Liver (tissue), 9 donors: ENCODE results near the gene SERPIND1. TPM values are rescaled to one million over a fixed set of nuclear protein-coding genes. Genes with fewer than 3 reads are reported as not detected.

Source experiments
- DNase-seq: peaks from one replicate; pipeline ENCODE4 v3.0.0-alpha.2; 2017; ENCODE audit warnings: low spot score
- H3K27ac ChIP-seq, 2 donors: one replicate each; pipeline ENCODE4 v1.7.0; 2013; ENCODE audit warnings: inconsistent platforms in 2 of 2, low read length in 2 of 2, control low read depth in 1 of 2, low read depth in 1 of 2, mild to moderate bottlenecking in 1 of 2
- H3K27me3 ChIP-seq, 4 donors: one replicate each; pipeline versions ENCODE4 v1.6.1 to v1.7.0; 2013; ENCODE audit warnings: low read length in 3 of 4, inconsistent platforms in 1 of 4, mild to moderate bottlenecking in 1 of 4, moderate library complexity in 1 of 4; ENCODE audit not compliant: control insufficient read depth in 4 of 4, insufficient read depth in 4 of 4
- H3K36me3 ChIP-seq, 4 donors: one replicate each; pipeline versions ENCODE4 v1.6.1 to v1.7.0; 2013; ENCODE audit warnings: low read length in 3 of 4, mild to moderate bottlenecking in 3 of 4, low read depth in 1 of 4, moderate library complexity in 1 of 4; ENCODE audit not compliant: control insufficient read depth in 4 of 4, insufficient read depth in 3 of 4
- H3K4me1 ChIP-seq, 4 donors: one replicate each; pipeline versions ENCODE4 v1.6.1 to v1.7.0; 2013; ENCODE audit warnings: low read length in 3 of 4, mild to moderate bottlenecking in 3 of 4, moderate library complexity in 1 of 4; ENCODE audit not compliant: control insufficient read depth in 4 of 4, insufficient read depth in 4 of 4
- H3K4me3 ChIP-seq, 3 donors: one replicate each; pipeline versions ENCODE4 v1.6.1 to v1.7.0; 2013; ENCODE audit warnings: low read length in 3 of 3, control low read depth in 1 of 3, low read depth in 1 of 3, mild to moderate bottlenecking in 1 of 3
- H3K9ac ChIP-seq, 2 donors: one replicate each; pipeline ENCODE4 v1.7.0; 2013; ENCODE audit warnings: low read length in 2 of 2, mild to moderate bottlenecking in 2 of 2, moderate library complexity in 2 of 2, control low read depth in 1 of 2, low read depth in 1 of 2
- H3K9me3 ChIP-seq, 4 donors: one replicate each; pipeline versions ENCODE4 v1.6.1 to v1.7.0; 2013; ENCODE audit warnings: low read length in 3 of 4; ENCODE audit not compliant: control insufficient read depth in 4 of 4
- ATF3 ChIP-seq: IDR thresholded peaks from 2 replicates; pipeline ENCODE4 v1.6.1; 2016; ENCODE audit warnings: antibody characterized with exemption
- CTCF ChIP-seq: fragments of 150-350 bp; IDR thresholded peaks from 2 replicates; pipeline ENCODE4 v1.5.1; 2017; ENCODE audit warnings: improper control_type of control experiment, low read depth, low read length; ENCODE audit not compliant: missing input control
- EGR1 ChIP-seq, 2 donors: IDR thresholded peaks; 2 replicates each; pipeline ENCODE4 v1.6.1; 2016 to 2018; ENCODE audit warnings: antibody characterized with exemption in 2 of 2, low read depth in 2 of 2
- FOXA1 ChIP-seq: IDR thresholded peaks from 2 replicates; pipeline ENCODE4 v1.6.1; 2016; ENCODE audit warnings: antibody characterized with exemption
- FOXA2 ChIP-seq: IDR thresholded peaks from 2 replicates; pipeline ENCODE4 v1.6.1; 2016; ENCODE audit warnings: antibody characterized with exemption
- HNF4A ChIP-seq, 2 donors: conservative IDR thresholded peaks; 2 replicates each; pipeline ENCODE4 v1.6.1; 2016; ENCODE audit warnings: antibody characterized with exemption in 2 of 2, mild to moderate bottlenecking in 2 of 2
- HNF4G ChIP-seq: IDR thresholded peaks from 2 replicates; pipeline ENCODE4 v1.6.1; 2016; ENCODE audit warnings: antibody characterized with exemption
- JUND ChIP-seq, 2 donors: IDR thresholded peaks; 2 replicates each; pipeline ENCODE4 v1.6.1; 2016; ENCODE audit warnings: antibody characterized with exemption in 2 of 2
- RAD21 ChIP-seq, 2 donors: IDR thresholded peaks; 2 replicates each; pipeline ENCODE4 v1.6.1; 2016; ENCODE audit warnings: antibody characterized with exemption in 2 of 2, mild to moderate bottlenecking in 2 of 2
- REST ChIP-seq: IDR thresholded peaks from 2 replicates; pipeline ENCODE4 v1.6.1; 2016; ENCODE audit warnings: antibody characterized with exemption, mild to moderate bottlenecking
- RXRA ChIP-seq, 2 donors: IDR thresholded peaks; 2 replicates each; pipeline ENCODE4 v1.6.1; 2017 to 2018; ENCODE audit warnings: antibody characterized with exemption in 2 of 2, mild to moderate bottlenecking in 1 of 2
- SP1 ChIP-seq: IDR thresholded peaks from 2 replicates; pipeline ENCODE4 v1.6.1; 2018; ENCODE audit warnings: antibody characterized with exemption, mild to moderate bottlenecking
- TAF1 ChIP-seq: conservative IDR thresholded peaks from 2 replicates; pipeline ENCODE4 v1.6.1; 2016; ENCODE audit warnings: antibody characterized with exemption, mild to moderate bottlenecking
- YY1 ChIP-seq: IDR thresholded peaks from 2 replicates; pipeline ENCODE4 v1.6.1; 2016; ENCODE audit warnings: antibody characterized with exemption, mild to moderate bottlenecking
- WGBS: extraction: QIAGEN DNeasy Blood & Tissue Kit; methylation state at CpG from one replicate; pipeline ENCODE4 v1.1.7; 2013; 5-methylcytosine and 5-hydroxymethylcytosine counted together
- polyA plus RNA-seq, 2 donors: library from polyadenylated mRNA; stranded (reverse) in 1 of 2; unstranded in 1 of 2; fragments of 200-250 nt in 1 of 2; fragments of >200 nt in 1 of 2; fragmentation: Nextera tagmentation in 1 of 2; extraction: Ambion mirVana in 1 of 2; gene quantifications; one replicate each; pipeline versions ENCODE4 v1.2.1 to v1.2.3, GENCODE V29; 2013 to 2015
- total RNA-seq, 2 donors: library from RNA; depleted of rRNA; stranded (reverse); fragments of >200 nt; gene quantifications; one replicate each; pipeline ENCODE4 v1.2.3, GENCODE V29; 2014
- donor health status: healthy.
- donor health status: healthy.
- donor health status: healthy.
- donor health status: healthy.
- donor health status: healthy.

SERPIND1 gene
- total and polyA plus RNA-seq, 4 donors: 117 to 176 (median 170) TPM

- no peak overlapping the region for H3K4me3 ChIP-seq
- peak overlapping the region; percentile 76 to 90 for H3K27ac ChIP-seq
- no peaks in the 10 kb centered on the region for H3K9me3 ChIP-seq
- DNase-seq: no peak
- peak overlapping the region in 1 of 2 donors; percentile 48 for H3K9ac ChIP-seq
- H3K27me3 ChIP-seq: no peaks in the 10 kb centered on the region
- WGBS: 46% methylated on average over 25 of the region's 25 CpGs
- TF ChIP-seq YY1: no peak
- TF ChIP-seq CTCF: no peak
- TF ChIP-seq EGR1 (IDR thresholded peaks at IDR 0.05; ENCODE audit: low read depth in 2 of 2): no peak
- TF ChIP-seq RAD21 (IDR thresholded peaks at IDR 0.05): no peak
- TF ChIP-seq FOXA1: no peak
- no peak for TF ChIP-seq JUND (IDR thresholded peaks at IDR 0.05)
- TF ChIP-seq RXRA (IDR thresholded peaks at IDR 0.05): no peak
- no peak for TF ChIP-seq SP1
- no peak for TF ChIP-seq ATF3
- no peak for TF ChIP-seq TAF1
- no peak for TF ChIP-seq FOXA2
- no peak for TF ChIP-seq HNF4G
- peaks cover 10 to 70% (median 55%) of the 10 kb centered on the region in 4 donors for H3K4me1 ChIP-seq
- peaks cover 0 to 17% (median 8%) of the 10 kb centered on the region in 4 donors for H3K36me3 ChIP-seq
Measured at GRCh38 chr22:20779014-20779817, 5.3 kb downstream of the SERPIND1 start.

- WGBS: 37% methylated on average over 5 of the region's 5 CpGs
- peaks cover 0 to 19% (median 8%) of the 10 kb centered on the region in 4 donors for H3K36me3 ChIP-seq
- H3K27ac ChIP-seq: peak overlapping the region; percentile 76 to 90
Measured at GRCh38 chr22:20779818-20780158, 5.9 kb downstream of the SERPIND1 start.

GRCh38 chr22:20781272-20781990, 7.5 kb downstream of the SERPIND1 start:
- H3K9ac ChIP-seq: peak overlapping the region in 1 of 2 donors; percentile 82
- peaks cover 0 to 22% (median 8%) of the 10 kb centered on the region in 4 donors for H3K36me3 ChIP-seq
- 49% methylated on average over 11 of the region's 11 CpGs for WGBS
- H3K27me3 ChIP-seq: no peaks in the 10 kb centered on the region
- DNase-seq: no peak
- no peak overlapping the region for H3K4me3 ChIP-seq
- TF ChIP-seq RAD21 (IDR thresholded peaks at IDR 0.05): no peak
- peak; percentile 2 for TF ChIP-seq CTCF
- TF ChIP-seq SP1: peak; percentile 39
- no peak for TF ChIP-seq REST
- peak; percentile 14 to 17 for TF ChIP-seq HNF4A (conservative IDR thresholded peaks at IDR 0.05)
- no peak for TF ChIP-seq JUND (IDR thresholded peaks at IDR 0.05)
- no peak for TF ChIP-seq EGR1 (IDR thresholded peaks at IDR 0.05; ENCODE audit: low read depth in 2 of 2)
- no peak for TF ChIP-seq FOXA1
- no peak for TF ChIP-seq TAF1
- peak; percentile 40 to 57 for TF ChIP-seq RXRA (IDR thresholded peaks at IDR 0.05)
- TF ChIP-seq FOXA2: no peak
- H3K9me3 ChIP-seq: no peaks in the 10 kb centered on the region
- H3K27ac ChIP-seq: peak overlapping the region; percentile 79 to 90
- peaks cover 13 to 86% (median 76%) of the 10 kb centered on the region in 4 donors for H3K4me1 ChIP-seq

More at GRCh38 chr22:20779818-20780158, 5.9 kb downstream of the SERPIND1 start:
- no peaks in the 10 kb centered on the region for H3K9me3 ChIP-seq
- DNase-seq: no peak
- H3K27me3 ChIP-seq: no peaks in the 10 kb centered on the region
- TF ChIP-seq JUND (IDR thresholded peaks at IDR 0.05) (peak in 1 of 2 donors; percentile 39), HNF4G (no peak)
- H3K4me3 ChIP-seq: no peak overlapping the region
- H3K9ac ChIP-seq: peak overlapping the region in 1 of 2 donors; percentile 48
- H3K4me1 ChIP-seq: peaks cover 10 to 75% (median 61%) of the 10 kb centered on the region in 4 donors
